ENCODE data around the gene GOLGA1. TPM values are rescaled to one million over a fixed set of nuclear protein-coding genes. Genes with fewer than 3 reads are reported as not detected.

GOLGA1 gene
- total and polyA plus RNA-seq, 2 of the 13 experiments (the other 11 are each of a cell fraction or from before 2014, with no cell fraction given): 12.7 to 15.9 TPM

DNA sequence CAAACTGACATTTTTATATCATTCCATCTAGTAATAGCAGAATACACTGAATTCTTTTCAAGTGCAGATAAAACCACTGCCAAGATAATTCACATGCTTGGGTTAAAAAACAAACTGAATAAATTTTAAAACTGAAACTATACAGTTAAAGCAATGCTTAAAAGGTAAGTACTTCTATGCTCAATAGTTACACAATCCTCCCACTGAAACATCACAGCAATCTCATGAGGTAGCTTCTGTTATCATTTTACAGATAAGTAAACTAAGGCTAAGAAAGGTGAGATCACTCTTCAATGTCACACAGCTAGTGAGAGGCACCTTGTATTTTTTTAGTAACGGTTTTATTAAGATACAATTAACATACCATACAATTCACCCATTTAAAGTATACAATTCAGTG, 13.4 kb upstream of the GOLGA1 start:
- Histone ChIP-seq H4K20me1 (ENCODE audit: insufficient read depth, low read length) (no peaks in the 10 kb centered on the region), H3K79me2 (ENCODE audit: insufficient read depth, low read length) (no peaks in the 10 kb centered on the region), H3K27me3 (ENCODE audit: control insufficient read depth in 1 of 2, insufficient read depth in 2 of 2, low read length in 2 of 2) (no peaks in the 10 kb centered on the region; a peak in 1 of 5 replicates), H2AFZ (ENCODE audit: low read length) (no peak overlapping the region), H3K4me3 (replicated peaks in 1 of 3; ENCODE audit: insufficient read depth in 1 of 3, low read depth in 2 of 3, low read length in 3 of 3) (no peak overlapping the region), H3K9ac (ENCODE audit: insufficient read depth, low read depth, low read length) (no peak overlapping the region), H3K36me3 (replicated peaks in 1 of 2; ENCODE audit: control insufficient read depth in 1 of 2, insufficient read depth in 2 of 2, low read length in 2 of 2) (no peaks in the 10 kb centered on the region), H3K9me3 (ENCODE audit: low read length) (no peaks in the 10 kb centered on the region), H3K4me2 (ENCODE audit: low read depth, low read length) (no peak overlapping the region), H3K27ac (ENCODE audit: extremely low read length, insufficient read depth, low read length) (no peak overlapping the region), H3K4me1 (ENCODE audit: insufficient read depth, low read length) (peaks cover 16% of the 10 kb centered on the region)
- no peak for ATAC-seq
- in situ Hi-C loops (cut with HindIII; ENCODE audit: extremely low pct_ligation_motif_present, low pct_unique_long_range_greater_than_20kb) (no loop called here), intact Hi-C loops (cut with micrococcal nuclease; ENCODE audit: unreplicated experiment) (no loop called here)
- TF ChIP-seq ZNF83 (CRISPR knock-in tag; IDR thresholded peaks at IDR 0.05; ENCODE audit: borderline replicate concordance) (no peak), ZNF672 (CRISPR knock-in tag; IDR thresholded peaks at IDR 0.05) (no peak), ZSCAN20 (CRISPR knock-in tag; IDR thresholded peaks at IDR 0.05; ENCODE audit: borderline replicate concordance) (no peak), POGZ (CRISPR knock-in tag; IDR thresholded peaks at IDR 0.05) (no peak), ZNF101 (CRISPR knock-in tag; IDR thresholded peaks at IDR 0.05; ENCODE audit: borderline replicate concordance, low read depth) (no peak), NFKBIZ (CRISPR knock-in tag; IDR thresholded peaks at IDR 0.05) (no peak), MTF1 (CRISPR knock-in tag; IDR thresholded peaks at IDR 0.05) (no peak), GTF2F1 (IDR thresholded peaks at IDR 0.05; ENCODE audit: low read length) (no peak)
- TF ChIP-seq, protein P1, sequence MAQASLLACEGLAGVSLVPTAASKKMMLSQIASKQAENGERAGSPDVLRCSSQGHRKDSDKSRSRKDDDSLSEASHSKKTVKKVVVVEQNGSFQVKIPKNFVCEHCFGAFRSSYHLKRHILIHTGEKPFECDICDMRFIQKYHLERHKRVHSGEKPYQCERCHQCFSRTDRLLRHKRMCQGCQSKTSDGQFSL (CRISPR knock-in tag; IDR thresholded peaks at IDR 0.05): no peak
- TF ChIP-seq, protein P2, sequence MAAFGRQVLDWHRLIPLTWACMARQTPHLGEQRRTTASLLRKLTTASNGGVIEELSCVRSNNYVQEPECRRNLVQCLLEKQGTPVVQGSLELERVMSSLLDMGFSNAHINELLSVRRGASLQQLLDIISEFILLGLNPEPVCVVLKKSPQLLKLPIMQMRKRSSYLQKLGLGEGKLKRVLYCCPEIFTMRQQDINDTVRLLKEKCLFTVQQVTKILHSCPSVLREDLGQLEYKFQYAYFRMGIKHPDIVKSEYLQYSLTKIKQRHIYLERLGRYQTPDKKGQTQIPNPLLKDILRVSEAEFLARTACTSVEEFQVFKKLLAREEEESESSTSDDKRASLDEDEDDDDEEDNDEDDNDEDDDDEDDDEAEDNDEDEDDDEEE (CRISPR knock-in tag; IDR thresholded peaks at IDR 0.05): no peak
- TF ChIP-seq, protein P3, sequence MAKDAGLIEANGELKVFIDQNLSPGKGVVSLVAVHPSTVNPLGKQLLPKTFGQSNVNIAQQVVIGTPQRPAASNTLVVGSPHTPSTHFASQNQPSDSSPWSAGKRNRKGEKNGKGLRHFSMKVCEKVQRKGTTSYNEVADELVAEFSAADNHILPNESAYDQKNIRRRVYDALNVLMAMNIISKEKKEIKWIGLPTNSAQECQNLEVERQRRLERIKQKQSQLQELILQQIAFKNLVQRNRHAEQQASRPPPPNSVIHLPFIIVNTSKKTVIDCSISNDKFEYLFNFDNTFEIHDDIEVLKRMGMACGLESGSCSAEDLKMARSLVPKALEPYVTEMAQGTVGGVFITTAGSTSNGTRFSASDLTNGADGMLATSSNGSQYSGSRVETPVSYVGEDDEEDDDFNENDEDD (CRISPR knock-in tag; IDR thresholded peaks at IDR 0.05; ENCODE audit: borderline replicate concordance): no peak
- TF ChIP-seq, protein P4, sequence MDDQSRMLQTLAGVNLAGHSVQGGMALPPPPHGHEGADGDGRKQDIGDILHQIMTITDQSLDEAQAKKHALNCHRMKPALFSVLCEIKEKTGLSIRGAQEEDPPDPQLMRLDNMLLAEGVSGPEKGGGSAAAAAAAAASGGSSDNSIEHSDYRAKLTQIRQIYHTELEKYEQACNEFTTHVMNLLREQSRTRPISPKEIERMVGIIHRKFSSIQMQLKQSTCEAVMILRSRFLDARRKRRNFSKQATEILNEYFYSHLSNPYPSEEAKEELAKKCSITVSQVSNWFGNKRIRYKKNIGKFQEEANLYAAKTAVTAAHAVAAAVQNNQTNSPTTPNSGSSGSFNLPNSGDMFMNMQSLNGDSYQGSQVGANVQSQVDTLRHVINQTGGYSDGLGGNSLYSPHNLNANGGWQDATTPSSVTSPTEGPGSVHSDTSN (CRISPR knock-in tag; IDR thresholded peaks at IDR 0.05; ENCODE audit: borderline replicate concordance): no peak
- TF ChIP-seq, protein P5, sequence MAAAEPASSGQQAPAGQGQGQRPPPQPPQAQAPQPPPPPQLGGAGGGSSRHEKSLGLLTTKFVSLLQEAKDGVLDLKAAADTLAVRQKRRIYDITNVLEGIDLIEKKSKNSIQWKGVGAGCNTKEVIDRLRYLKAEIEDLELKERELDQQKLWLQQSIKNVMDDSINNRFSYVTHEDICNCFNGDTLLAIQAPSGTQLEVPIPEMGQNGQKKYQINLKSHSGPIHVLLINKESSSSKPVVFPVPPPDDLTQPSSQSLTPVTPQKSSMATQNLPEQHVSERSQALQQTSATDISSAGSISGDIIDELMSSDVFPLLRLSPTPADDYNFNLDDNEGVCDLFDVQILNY (CRISPR knock-in tag; conservative IDR thresholded peaks at IDR 0.05): no peak
- TF ChIP-seq, protein P6, sequence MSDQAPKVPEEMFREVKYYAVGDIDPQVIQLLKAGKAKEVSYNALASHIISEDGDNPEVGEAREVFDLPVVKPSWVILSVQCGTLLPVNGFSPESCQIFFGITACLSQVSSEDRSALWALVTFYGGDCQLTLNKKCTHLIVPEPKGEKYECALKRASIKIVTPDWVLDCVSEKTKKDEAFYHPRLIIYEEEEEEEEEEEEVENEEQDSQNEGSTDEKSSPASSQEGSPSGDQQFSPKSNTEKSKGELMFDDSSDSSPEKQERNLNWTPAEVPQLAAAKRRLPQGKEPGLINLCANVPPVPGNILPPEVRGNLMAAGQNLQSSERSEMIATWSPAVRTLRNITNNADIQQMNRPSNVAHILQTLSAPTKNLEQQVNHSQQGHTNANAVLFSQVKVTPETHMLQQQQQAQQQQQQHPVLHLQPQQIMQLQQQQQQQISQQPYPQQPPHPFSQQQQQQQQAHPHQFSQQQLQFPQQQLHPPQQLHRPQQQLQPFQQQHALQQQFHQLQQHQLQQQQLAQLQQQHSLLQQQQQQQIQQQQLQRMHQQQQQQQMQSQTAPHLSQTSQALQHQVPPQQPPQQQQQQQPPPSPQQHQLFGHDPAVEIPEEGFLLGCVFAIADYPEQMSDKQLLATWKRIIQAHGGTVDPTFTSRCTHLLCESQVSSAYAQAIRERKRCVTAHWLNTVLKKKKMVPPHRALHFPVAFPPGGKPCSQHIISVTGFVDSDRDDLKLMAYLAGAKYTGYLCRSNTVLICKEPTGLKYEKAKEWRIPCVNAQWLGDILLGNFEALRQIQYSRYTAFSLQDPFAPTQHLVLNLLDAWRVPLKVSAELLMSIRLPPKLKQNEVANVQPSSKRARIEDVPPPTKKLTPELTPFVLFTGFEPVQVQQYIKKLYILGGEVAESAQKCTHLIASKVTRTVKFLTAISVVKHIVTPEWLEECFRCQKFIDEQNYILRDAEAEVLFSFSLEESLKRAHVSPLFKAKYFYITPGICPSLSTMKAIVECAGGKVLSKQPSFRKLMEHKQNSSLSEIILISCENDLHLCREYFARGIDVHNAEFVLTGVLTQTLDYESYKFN (CRISPR knock-in tag; conservative IDR thresholded peaks at IDR 0.05): no peak
- DNase-seq (ENCODE audit: low spot score): no peak
- ChIA-PET CTCF (ENCODE audit: low intra/inter-chr PET ratio, low total read pairs) (no interaction called here), POLR2A (no interaction called here)
- no peak for FAIRE-seq
- no TSS peak for BruUV-seq (replicated peaks)
- WGBS (ENCODE audit: low lambda C conversion rate): 100% methylated on average over 1 of the region's 1 CpG

All from HepG2 (cell line).